Measurements from ENCODE around the gene DAW1.

DAW1 gene

GRCh38 chr2:227870710-227871374 lies 589 bp upstream of the DAW1 start:
- Histone ChIP-seq H3K36me3 (ENCODE audit: insufficient read depth, low read length) (no peaks in the 10 kb centered on the region), H3K4me3 (ENCODE audit: low read depth, low read length, poor library complexity, severe bottlenecking) (no peak overlapping the region), H4K20me1 (ENCODE audit: insufficient read depth, low read length) (no peaks in the 10 kb centered on the region), H3K27ac (ENCODE audit: low read depth, low read length, poor library complexity, severe bottlenecking) (no peak overlapping the region), H3K27me3 (ENCODE audit: insufficient read depth, low read length) (no peaks in the 10 kb centered on the region), H2AFZ (ENCODE audit: low read length) (no peak overlapping the region), H3K4me1 (ENCODE audit: insufficient read depth, low read length, severe bottlenecking) (no peaks in the 10 kb centered on the region), H3K79me2 (ENCODE audit: insufficient read depth, low read length) (no peaks in the 10 kb centered on the region), H3F3A (ENCODE audit: insufficient read depth, low read length) (no peaks in the 10 kb centered on the region), H3K9me2 (ENCODE audit: low read depth, low read length) (no peaks in the 10 kb centered on the region), H3K4me2 (ENCODE audit: low read length) (no peak overlapping the region), H3K9ac (ENCODE audit: low read length) (no peak overlapping the region), H3K9me3 (ENCODE audit: low read length) (no peaks in the 10 kb centered on the region)
- no peak for TF ChIP-seq CTCF (IDR thresholded peaks at IDR 0.05; ENCODE audit: low read length)
- TF ChIP-seq EZH2 (IDR thresholded peaks at IDR 0.05; ENCODE audit: borderline replicate concordance, low read length) = no peak

- H3K27ac ChIP-seq (ENCODE audit: low read depth, low read length, poor library complexity, severe bottlenecking) = no peak overlapping the region
Measured at GRCh38 chr2:227872676-227873075, 1.2 kb downstream of the DAW1 start.

GRCh38 chr2:227876300-227876801 lies 4.9 kb downstream of the DAW1 start:
- Histone ChIP-seq H3K4me2 (ENCODE audit: low read length) (no peak overlapping the region), H3F3A (ENCODE audit: insufficient read depth, low read length) (no peaks in the 10 kb centered on the region), H3K4me1 (ENCODE audit: insufficient read depth, low read length, severe bottlenecking) (no peaks in the 10 kb centered on the region), H3K36me3 (ENCODE audit: insufficient read depth, low read length) (no peaks in the 10 kb centered on the region), H2AFZ (ENCODE audit: low read length) (no peak overlapping the region), H4K20me1 (ENCODE audit: insufficient read depth, low read length) (no peaks in the 10 kb centered on the region), H3K9me3 (ENCODE audit: low read length) (no peaks in the 10 kb centered on the region), H3K27me3 (ENCODE audit: insufficient read depth, low read length) (no peaks in the 10 kb centered on the region), H3K9me2 (ENCODE audit: low read depth, low read length) (no peaks in the 10 kb centered on the region), H3K27ac (ENCODE audit: low read depth, low read length, poor library complexity, severe bottlenecking) (no peak overlapping the region), H3K79me2 (ENCODE audit: insufficient read depth, low read length) (no peaks in the 10 kb centered on the region), H3K9ac (ENCODE audit: low read length) (no peak overlapping the region), H3K4me3 (ENCODE audit: low read depth, low read length, poor library complexity, severe bottlenecking) (no peak overlapping the region)
- TF ChIP-seq CTCF (IDR thresholded peaks at IDR 0.05; ENCODE audit: low read length) (no peak), EZH2 (IDR thresholded peaks at IDR 0.05; ENCODE audit: borderline replicate concordance, low read length) (no peak)

More at GRCh38 chr2:227872676-227873075, 1.2 kb downstream of the DAW1 start:
- H3K9me3 ChIP-seq (ENCODE audit: low read length) = no peaks in the 10 kb centered on the region
- no peaks in the 10 kb centered on the region for H3K79me2 ChIP-seq (ENCODE audit: insufficient read depth, low read length)
- no peaks in the 10 kb centered on the region for H3K9me2 ChIP-seq (ENCODE audit: low read depth, low read length)
- H3K4me2 ChIP-seq (ENCODE audit: low read length) = no peak overlapping the region
- no peaks in the 10 kb centered on the region for H3F3A ChIP-seq (ENCODE audit: insufficient read depth, low read length)
- no peak for TF ChIP-seq EZH2 (IDR thresholded peaks at IDR 0.05; ENCODE audit: borderline replicate concordance, low read length)
- H3K4me3 ChIP-seq (ENCODE audit: low read depth, low read length, poor library complexity, severe bottlenecking) = no peak overlapping the region
- H3K36me3 ChIP-seq (ENCODE audit: insufficient read depth, low read length) = no peaks in the 10 kb centered on the region
- no peaks in the 10 kb centered on the region for H3K4me1 ChIP-seq (ENCODE audit: insufficient read depth, low read length, severe bottlenecking)
- H3K27me3 ChIP-seq (ENCODE audit: insufficient read depth, low read length) = no peaks in the 10 kb centered on the region
- H3K9ac ChIP-seq (ENCODE audit: low read length) = no peak overlapping the region
- no peak overlapping the region for H2AFZ ChIP-seq (ENCODE audit: low read length)
- H4K20me1 ChIP-seq (ENCODE audit: insufficient read depth, low read length) = no peaks in the 10 kb centered on the region

Data from OCI-LY1 (cell line).